ENCODE data around the gene GRAMD1B. TPM values are rescaled to one million over a fixed set of nuclear protein-coding genes. Genes with fewer than 3 reads are reported as not detected.
"Not testable (repeated sequence)": the region's sequence is repeated elsewhere in the genome, so short reads cannot be mapped to it uniquely, and the experiment has no call there.

GRAMD1B gene
- total RNA-seq, 1 experiment from 2014 or later = 12.7 TPM

DNA sequence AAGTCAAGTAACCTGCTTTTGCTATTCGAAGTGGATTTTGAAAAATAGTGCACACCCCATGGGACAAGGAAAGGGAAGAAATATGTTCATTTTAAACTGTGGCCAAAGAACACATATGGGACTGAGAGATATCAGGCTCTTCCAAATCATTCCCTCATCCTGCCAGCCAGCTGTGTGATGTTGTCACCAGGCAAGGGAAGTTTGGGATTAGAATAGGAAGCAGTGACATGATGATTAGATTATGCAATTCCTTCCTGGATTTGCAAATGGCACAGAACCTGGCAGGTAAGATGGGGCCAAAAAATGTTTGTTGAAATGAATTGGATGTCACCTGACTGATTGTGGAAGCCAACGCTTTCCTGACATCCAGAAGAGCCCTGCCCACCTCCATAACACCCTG, 229.2 kb downstream of the GRAMD1B start (continued):
- TF ChIP-seq, protein P1, sequence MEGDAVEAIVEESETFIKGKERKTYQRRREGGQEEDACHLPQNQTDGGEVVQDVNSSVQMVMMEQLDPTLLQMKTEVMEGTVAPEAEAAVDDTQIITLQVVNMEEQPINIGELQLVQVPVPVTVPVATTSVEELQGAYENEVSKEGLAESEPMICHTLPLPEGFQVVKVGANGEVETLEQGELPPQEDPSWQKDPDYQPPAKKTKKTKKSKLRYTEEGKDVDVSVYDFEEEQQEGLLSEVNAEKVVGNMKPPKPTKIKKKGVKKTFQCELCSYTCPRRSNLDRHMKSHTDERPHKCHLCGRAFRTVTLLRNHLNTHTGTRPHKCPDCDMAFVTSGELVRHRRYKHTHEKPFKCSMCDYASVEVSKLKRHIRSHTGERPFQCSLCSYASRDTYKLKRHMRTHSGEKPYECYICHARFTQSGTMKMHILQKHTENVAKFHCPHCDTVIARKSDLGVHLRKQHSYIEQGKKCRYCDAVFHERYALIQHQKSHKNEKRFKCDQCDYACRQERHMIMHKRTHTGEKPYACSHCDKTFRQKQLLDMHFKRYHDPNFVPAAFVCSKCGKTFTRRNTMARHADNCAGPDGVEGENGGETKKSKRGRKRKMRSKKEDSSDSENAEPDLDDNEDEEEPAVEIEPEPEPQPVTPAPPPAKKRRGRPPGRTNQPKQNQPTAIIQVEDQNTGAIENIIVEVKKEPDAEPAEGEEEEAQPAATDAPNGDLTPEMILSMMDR (IDR thresholded peaks at IDR 0.05 in 2 of 3, conservative IDR thresholded peaks at IDR 0.05 in 1 of 3; ENCODE audit: borderline replicate concordance in 1 of 3, insufficient read depth in 1 of 3, low read depth in 2 of 3, low read length in 2 of 3) = no peak
- TF ChIP-seq EGR1 (IDR thresholded peaks at IDR 0.05; ENCODE audit: low read depth) (no peak), CEBPB (IDR thresholded peaks at IDR 0.05; ENCODE audit: low read depth) (no peak), CBX3 (IDR thresholded peaks at IDR 0.05; ENCODE audit: low read depth) (no peak)

GRCh38 chr11:123659965-123660364, 229.9 kb downstream of the GRAMD1B start:
- H3K9me3 ChIP-seq (ENCODE audit: control insufficient read depth in 1 of 2, insufficient read depth in 1 of 2, low read depth in 1 of 2, low read length in 2 of 2); BruUV-seq (replicated peaks); ATAC-seq; H2AFZ ChIP-seq (ENCODE audit: low read depth, low read length, poor library complexity, severe bottlenecking); H3K27ac ChIP-seq (ENCODE audit: low read depth, low read length); H3K4me2 ChIP-seq (ENCODE audit: low read length); H3K9me2 ChIP-seq (ENCODE audit: insufficient read depth); RAD21 ChIA-PET (ENCODE audit: low non-redundant PET in 1 of 2, low total read pairs in 2 of 2, uncharacterized antibody in 2 of 2, unreplicated experiment in 2 of 2); H3K27me3 ChIP-seq (ENCODE audit: insufficient read depth, low read length); CTCF ChIA-PET; DNase-seq (ENCODE audit: low read depth, low spot score); H3K36me3 ChIP-seq (ENCODE audit: control insufficient read depth in 1 of 2, insufficient read depth in 2 of 2, low read length in 2 of 2); POLR2A ChIA-PET; intact Hi-C loops (cut with micrococcal nuclease); H3K4me1 ChIP-seq (ENCODE audit: control insufficient read depth in 1 of 2, insufficient read depth in 2 of 2, low read length in 2 of 2); H3K4me3 ChIP-seq (replicated peaks in 1 of 2; ENCODE audit: low read depth in 1 of 2, low read length in 2 of 2); H3K79me2 ChIP-seq (ENCODE audit: insufficient read depth, low read length); H4K20me1 ChIP-seq (ENCODE audit: insufficient read depth); H3K9ac ChIP-seq (ENCODE audit: low read length): not testable (repeated sequence)

GRCh38 chr11:123665306-123665705, 235.2 kb downstream of the GRAMD1B start:
- no TSS peak for BruUV-seq (replicated peaks)
- intact Hi-C loops (cut with micrococcal nuclease) = no loop called here
- ChIA-PET CTCF (no interaction called here), RAD21 (ENCODE audit: low non-redundant PET in 1 of 2, low total read pairs in 2 of 2, uncharacterized antibody in 2 of 2, unreplicated experiment in 2 of 2) (no interaction called here), POLR2A (no interaction called here)
- H3K4me3 ChIP-seq (replicated peaks in 1 of 2; ENCODE audit: low read depth in 1 of 2, low read length in 2 of 2) = no peak overlapping the region
- no peaks in the 10 kb centered on the region for H4K20me1 ChIP-seq (ENCODE audit: insufficient read depth)
- no peak overlapping the region for H3K27ac ChIP-seq (ENCODE audit: low read depth, low read length)
- TF ChIP-seq ZNF274 (IDR thresholded peaks at IDR 0.05; ENCODE audit: low read depth, low read length) (no peak), EGR1 (IDR thresholded peaks at IDR 0.05; ENCODE audit: low read depth) (no peak), CBX3 (IDR thresholded peaks at IDR 0.05; ENCODE audit: low read depth) (no peak)
- TF ChIP-seq, protein P1 (IDR thresholded peaks at IDR 0.05 in 2 of 3, conservative IDR thresholded peaks at IDR 0.05 in 1 of 3; ENCODE audit: borderline replicate concordance in 1 of 3, insufficient read depth in 1 of 3, low read depth in 2 of 3, low read length in 2 of 3) = no peak
- no peaks in the 10 kb centered on the region for H3K9me3 ChIP-seq (ENCODE audit: control insufficient read depth in 1 of 2, insufficient read depth in 1 of 2, low read depth in 1 of 2, low read length in 2 of 2)
- H3K36me3 ChIP-seq (ENCODE audit: control insufficient read depth in 1 of 2, insufficient read depth in 2 of 2, low read length in 2 of 2) = no peaks in the 10 kb centered on the region
- DNase-seq (ENCODE audit: low read depth, low spot score) = no peak
- no peaks in the 10 kb centered on the region for H3K4me1 ChIP-seq (ENCODE audit: control insufficient read depth in 1 of 2, insufficient read depth in 2 of 2, low read length in 2 of 2)
- peaks cover 21% of the 10 kb centered on the region; the same call in 1 of the 2 replicates for H3K27me3 ChIP-seq (ENCODE audit: insufficient read depth, low read length)
- H3K9me2 ChIP-seq (ENCODE audit: insufficient read depth) = peaks cover 3% of the 10 kb centered on the region; the same call in 1 of the 2 replicates
- no peak overlapping the region for H3K9ac ChIP-seq (ENCODE audit: low read length)
- H2AFZ ChIP-seq (ENCODE audit: low read depth, low read length, poor library complexity, severe bottlenecking) = no peak overlapping the region
- no peak for ATAC-seq
- no peaks in the 10 kb centered on the region for H3K79me2 ChIP-seq (ENCODE audit: insufficient read depth, low read length)
- H3K4me2 ChIP-seq (ENCODE audit: low read length) = no peak overlapping the region
